ENCODE data around the gene SLC11A2.
"Not testable (repeated sequence)": the region's sequence is repeated elsewhere in the genome, so short reads cannot be mapped to it uniquely, and the experiment has no call there.

Gene SLC11A2

GRCh38 chr12:50979369-50980052, 46.7 kb downstream of the SLC11A2 start:
- Mint-ChIP-seq H3K9me3 (no peaks in the 10 kb centered on the region), H3K4me1 (ENCODE audit: low read depth in 2 of 2) (peaks cover 0 to 6% of the 10 kb centered on the region in 2 donors), H3K4me3 (no peak overlapping the region), H3K36me3 (ENCODE audit: insufficient read depth) (no peaks in the 10 kb centered on the region), H3K27ac (peak overlapping the region; percentile 49 to 62), H3K27me3 (no peaks in the 10 kb centered on the region)
- DNase-seq (no peak), ATAC-seq (replicated peaks) (no peak)

GRCh38 chr12:50971946-50972345, 54.2 kb downstream of the SLC11A2 start:
- Mint-ChIP-seq H3K4me1 (ENCODE audit: low read depth in 2 of 2) (peaks cover 0 to 5% of the 10 kb centered on the region in 2 donors), H3K36me3 (ENCODE audit: insufficient read depth) (no peaks in the 10 kb centered on the region), H3K27me3 (no peaks in the 10 kb centered on the region), H3K4me3 (no peak overlapping the region), H3K27ac (no peak overlapping the region), H3K9me3 (no peaks in the 10 kb centered on the region)
- no peak for ATAC-seq (replicated peaks)
- no peak for DNase-seq

GRCh38 chr12:50964432-50964831, 61.8 kb downstream of the SLC11A2 start:
- Mint-ChIP-seq H3K27me3 (no peaks in the 10 kb centered on the region), H3K9me3 (no peaks in the 10 kb centered on the region), H3K27ac (no peak overlapping the region), H3K36me3 (ENCODE audit: insufficient read depth) (no peaks in the 10 kb centered on the region), H3K4me1 (ENCODE audit: low read depth in 2 of 2) (peaks cover 0 to 5% of the 10 kb centered on the region in 2 donors), H3K4me3 (no peak overlapping the region)
- ATAC-seq (replicated peaks) (no peak), DNase-seq (no peak)

GRCh38 chr12:50961708-50962107, 64.5 kb downstream of the SLC11A2 start:
- no peaks in the 10 kb centered on the region for H3K27me3 Mint-ChIP-seq
- H3K27ac Mint-ChIP-seq: no peak overlapping the region
- H3K4me1 Mint-ChIP-seq (ENCODE audit: low read depth in 2 of 2): no peaks in the 10 kb centered on the region
- no peaks in the 10 kb centered on the region for H3K9me3 Mint-ChIP-seq
- no peaks in the 10 kb centered on the region for H3K36me3 Mint-ChIP-seq (ENCODE audit: insufficient read depth)
- ATAC-seq (replicated peaks) (no peak), DNase-seq (no peak)
- no peak overlapping the region for H3K4me3 Mint-ChIP-seq

- H3K27ac Mint-ChIP-seq: peak overlapping the region in 1 of 2 donors; percentile 67
- no peak overlapping the region for H3K4me3 Mint-ChIP-seq
- ATAC-seq (replicated peaks) (no peak), DNase-seq (no peak)
- H3K27me3 Mint-ChIP-seq: no peaks in the 10 kb centered on the region
- no peaks in the 10 kb centered on the region for H3K9me3 Mint-ChIP-seq
- H3K4me1 Mint-ChIP-seq (ENCODE audit: low read depth in 2 of 2): no peaks in the 10 kb centered on the region
- H3K36me3 Mint-ChIP-seq (ENCODE audit: insufficient read depth): no peaks in the 10 kb centered on the region
These were observed 66.1 kb downstream of the SLC11A2 start for GRCh38 chr12:50960130-50960529.

- Mint-ChIP-seq H3K4me1 (ENCODE audit: low read depth in 2 of 2) (no peaks in the 10 kb centered on the region), H3K27me3 (no peaks in the 10 kb centered on the region), H3K4me3 (no peak overlapping the region), H3K27ac (no peak overlapping the region), H3K36me3 (ENCODE audit: insufficient read depth) (peaks cover 1% of the 10 kb centered on the region), H3K9me3 (no peaks in the 10 kb centered on the region)
- no peak for DNase-seq
- no peak for ATAC-seq (replicated peaks)
These were observed 70.5 kb downstream of the SLC11A2 start for GRCh38 chr12:50955697-50956096.

- DNase-seq: no peak
- ATAC-seq (replicated peaks): no peak
- H3K4me1 Mint-ChIP-seq (ENCODE audit: low read depth in 2 of 2): no peaks in the 10 kb centered on the region
- H3K4me3 Mint-ChIP-seq: no peak overlapping the region
- H3K36me3 Mint-ChIP-seq (ENCODE audit: insufficient read depth): peaks cover 4% of the 10 kb centered on the region
- H3K27me3 Mint-ChIP-seq: no peaks in the 10 kb centered on the region
- no peak overlapping the region for H3K27ac Mint-ChIP-seq
- H3K9me3 Mint-ChIP-seq: no peaks in the 10 kb centered on the region
These were observed 70.9 kb downstream of the SLC11A2 start for GRCh38 chr12:50955288-50955687.

- H3K9me3 Mint-ChIP-seq; H3K4me3 Mint-ChIP-seq; H3K36me3 Mint-ChIP-seq (ENCODE audit: insufficient read depth); DNase-seq; H3K27me3 Mint-ChIP-seq; H3K27ac Mint-ChIP-seq; H3K4me1 Mint-ChIP-seq (ENCODE audit: low read depth in 2 of 2); ATAC-seq (replicated peaks): not testable (repeated sequence)
These were observed 71.4 kb downstream of the SLC11A2 start for GRCh38 chr12:50954789-50955188.

- H3K36me3 Mint-ChIP-seq (ENCODE audit: insufficient read depth): peaks cover 4% of the 10 kb centered on the region
- no peak for ATAC-seq (replicated peaks)
- no peaks in the 10 kb centered on the region for H3K27me3 Mint-ChIP-seq
These were observed 73.1 kb downstream of the SLC11A2 start for GRCh38 chr12:50953047-50953446.

GRCh38 chr12:50952510-50952909, 73.7 kb downstream of the SLC11A2 start, which contains the start of gene HIGD1C:
Gene HIGD1C, plus strand, starts transcription at chr12:50952544. Its CDS starts 1,455 bp downstream, at chr12:50953999.
- ATAC-seq (replicated peaks) (no peak), DNase-seq (no peak)
- peaks cover 4% of the 10 kb centered on the region for H3K36me3 Mint-ChIP-seq (ENCODE audit: insufficient read depth)
- no peaks in the 10 kb centered on the region for H3K27me3 Mint-ChIP-seq
- no peaks in the 10 kb centered on the region for H3K4me1 Mint-ChIP-seq (ENCODE audit: low read depth in 2 of 2)
- H3K27ac Mint-ChIP-seq: no peak within 1 kb of the TSS
- H3K9me3 Mint-ChIP-seq: no peaks in the 10 kb centered on the region
- H3K4me3 Mint-ChIP-seq: no peak within 1 kb of the TSS

More at GRCh38 chr12:50953047-50953446, 73.1 kb downstream of the SLC11A2 start:
- no peak for DNase-seq
- no peaks in the 10 kb centered on the region for H3K9me3 Mint-ChIP-seq
- H3K4me1 Mint-ChIP-seq (ENCODE audit: low read depth in 2 of 2): no peaks in the 10 kb centered on the region
- H3K4me3 Mint-ChIP-seq: no peak overlapping the region
- no peak overlapping the region for H3K27ac Mint-ChIP-seq

- H3K36me3 Mint-ChIP-seq (ENCODE audit: insufficient read depth): peaks cover 4% of the 10 kb centered on the region
- H3K27me3 Mint-ChIP-seq: no peaks in the 10 kb centered on the region
- DNase-seq (no peak), ATAC-seq (replicated peaks) (no peak)
- no peak overlapping the region for H3K27ac Mint-ChIP-seq
- H3K4me3 Mint-ChIP-seq: no peak overlapping the region
- H3K9me3 Mint-ChIP-seq: no peaks in the 10 kb centered on the region
- H3K4me1 Mint-ChIP-seq (ENCODE audit: low read depth in 2 of 2): no peaks in the 10 kb centered on the region
These were observed 75.1 kb downstream of the SLC11A2 start for GRCh38 chr12:50951112-50951511.

GRCh38 chr12:50949801-50950302, 76.3 kb downstream of the SLC11A2 start:
- Mint-ChIP-seq H3K27me3 (no peaks in the 10 kb centered on the region), H3K27ac (no peak overlapping the region), H3K4me3 (no peak overlapping the region), H3K36me3 (ENCODE audit: insufficient read depth) (peaks cover 4% of the 10 kb centered on the region), H3K4me1 (ENCODE audit: low read depth in 2 of 2) (no peaks in the 10 kb centered on the region), H3K9me3 (no peaks in the 10 kb centered on the region)
- ATAC-seq (replicated peaks) (no peak), DNase-seq (no peak)

- Mint-ChIP-seq H3K4me1 (ENCODE audit: low read depth in 2 of 2) (no peaks in the 10 kb centered on the region), H3K27me3 (peaks cover 0 to 8% of the 10 kb centered on the region in 2 donors), H3K36me3 (ENCODE audit: insufficient read depth) (peaks cover 4% of the 10 kb centered on the region), H3K4me3 (no peak overlapping the region), H3K9me3 (no peaks in the 10 kb centered on the region), H3K27ac (no peak overlapping the region)
- no peak for ATAC-seq (replicated peaks)
- no peak for DNase-seq
These were observed 77.4 kb downstream of the SLC11A2 start for GRCh38 chr12:50948798-50949197.

GRCh38 chr12:50947933-50948626, 78.1 kb downstream of the SLC11A2 start:
- Mint-ChIP-seq H3K36me3 (ENCODE audit: insufficient read depth) (peaks cover 4% of the 10 kb centered on the region), H3K27me3 (peaks cover 0 to 15% of the 10 kb centered on the region in 2 donors), H3K9me3 (no peaks in the 10 kb centered on the region), H3K4me1 (ENCODE audit: low read depth in 2 of 2) (no peaks in the 10 kb centered on the region), H3K4me3 (no peak overlapping the region), H3K27ac (no peak overlapping the region)
- DNase-seq (no peak), ATAC-seq (replicated peaks) (no peak)

Measured in effector memory CD8-positive, alpha-beta T cell (primary cell).